Thymus (tissue), 11 donors: ENCODE data around the gene PDZRN4. TPM values are rescaled to one million over a fixed set of nuclear protein-coding genes. Genes with fewer than 3 reads are reported as not detected.
"Not testable (repeated sequence)": the region's sequence is repeated elsewhere in the genome, so short reads cannot be mapped to it uniquely, and the experiment has no call there.

Experiments used
- DNase-seq, 9 donors: peaks; one replicate each; pipeline ENCODE4 v3.0.0-alpha.2; 2013; ENCODE audit warnings: low spot score in 9 of 9, low read depth in 6 of 9, missing footprints in 1 of 9
- H3K27ac ChIP-seq, 2 donors: one replicate each; pipeline ENCODE4 v1.5.1; 2013; ENCODE audit warnings: control low read depth in 1 of 2, low read depth in 1 of 2, low read length in 1 of 2, mild to moderate bottlenecking in 1 of 2, moderate library complexity in 1 of 2
- H3K27me3 ChIP-seq, 2 donors: one replicate each; pipeline ENCODE4 v1.5.1; 2013; ENCODE audit warnings: low read length in 1 of 2; ENCODE audit not compliant: control insufficient read depth in 2 of 2, insufficient read depth in 1 of 2
- H3K36me3 ChIP-seq, 2 donors: one replicate each; pipeline ENCODE4 v1.5.1; 2013; ENCODE audit warnings: low read length in 1 of 2, mild to moderate bottlenecking in 1 of 2, moderate library complexity in 1 of 2; ENCODE audit not compliant: control insufficient read depth in 2 of 2, insufficient read depth in 2 of 2
- H3K4me1 ChIP-seq, 2 donors: one replicate each; pipeline ENCODE4 v1.5.1; 2013; ENCODE audit warnings: low read length in 2 of 2; ENCODE audit not compliant: control insufficient read depth in 2 of 2, insufficient read depth in 2 of 2
- H3K4me3 ChIP-seq, 2 donors: one replicate each; pipeline ENCODE4 v1.5.1; 2013; ENCODE audit warnings: low read length in 2 of 2, control low read depth in 1 of 2, mild to moderate bottlenecking in 1 of 2
- H3K9me3 ChIP-seq, 2 donors: one replicate each; pipeline ENCODE4 v1.5.1; 2013; ENCODE audit warnings: low read length in 1 of 2, mild to moderate bottlenecking in 1 of 2; ENCODE audit not compliant: control insufficient read depth in 2 of 2, insufficient read depth in 1 of 2
- WGBS: extraction: QIAGEN DNeasy Blood & Tissue Kit; methylation state at CpG from one replicate; pipeline ENCODE4 v1.1.7; 2013; 5-methylcytosine and 5-hydroxymethylcytosine counted together
- polyA plus RNA-seq: library from polyadenylated mRNA; stranded (reverse); fragments of 200-250 nt; gene quantifications from one replicate; pipeline ENCODE4 v1.2.3, GENCODE V29; 2013
- total RNA-seq: library from RNA; stranded (reverse); fragments of 120-200 nt; gene quantifications from one replicate; pipeline ENCODE4 v1.2.4, GENCODE V29; 2013
- donor health status: healthy.

PDZRN4 gene
- total and polyA plus RNA-seq, 2 donors, result 0.14 to 0.48 TPM

DNA sequence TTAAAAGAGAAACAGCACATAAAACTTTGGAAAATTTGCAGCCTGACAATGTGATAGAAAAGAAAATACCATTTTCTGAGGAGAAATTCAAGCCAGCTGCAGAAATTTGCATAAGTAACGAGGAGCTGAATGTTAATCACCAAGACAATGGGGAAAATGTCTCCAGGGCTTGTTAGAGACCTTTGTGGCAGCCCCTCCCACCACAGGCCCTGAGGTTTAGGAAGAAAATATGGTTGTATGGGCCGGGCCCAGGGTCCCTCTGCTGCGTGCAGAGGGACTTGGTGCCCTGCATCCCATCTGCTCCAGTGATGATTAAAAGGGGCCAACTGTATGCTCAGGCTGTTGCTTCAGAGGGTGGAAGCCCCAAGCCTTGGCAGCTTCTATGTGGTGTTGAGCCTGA lies 427.1 kb downstream of the PDZRN4 start:
- 77% methylated on average over 3 of the region's 3 CpGs for WGBS
- H3K4me1 ChIP-seq, H3K36me3 ChIP-seq, H3K27ac ChIP-seq, H3K9me3 ChIP-seq, H3K27me3 ChIP-seq, DNase-seq, H3K4me3 ChIP-seq: not testable (repeated sequence)

- no peaks in the 10 kb centered on the region for H3K4me1 ChIP-seq
- no peak overlapping the region for H3K4me3 ChIP-seq
- no peaks in the 10 kb centered on the region for H3K9me3 ChIP-seq
- no peak for DNase-seq
- H3K27ac ChIP-seq, result no peak overlapping the region
- H3K36me3 ChIP-seq, result no peaks in the 10 kb centered on the region
- H3K27me3 ChIP-seq, result no peaks in the 10 kb centered on the region
Observed at GRCh38 chr12:41619705-41620104, 431.6 kb downstream of the PDZRN4 start.

DNA sequence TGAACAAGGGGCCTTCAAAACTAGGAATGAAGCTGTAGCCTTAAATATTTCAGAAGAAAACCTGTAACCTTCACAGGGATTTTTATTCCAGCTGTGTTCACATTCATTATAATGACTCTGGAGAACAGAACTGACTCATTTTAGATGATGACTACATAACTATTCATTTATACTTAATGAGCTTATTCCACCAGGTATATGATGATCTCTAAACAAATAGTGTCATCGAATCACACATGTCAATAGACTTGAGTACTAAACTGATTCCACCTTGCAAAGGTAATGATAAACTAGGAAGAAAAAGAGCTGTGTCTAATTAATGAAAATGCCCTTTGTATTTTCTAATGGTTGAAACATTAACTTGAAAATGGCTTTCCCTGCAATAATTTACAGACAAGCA lies 433.2 kb downstream of the PDZRN4 start:
- no peak for DNase-seq
- no peaks in the 10 kb centered on the region for H3K27me3 ChIP-seq
- H3K27ac ChIP-seq, result no peak overlapping the region
- no peaks in the 10 kb centered on the region for H3K9me3 ChIP-seq
- WGBS, result 96% methylated on average over 1 of the region's 1 CpG
- no peak overlapping the region for H3K4me3 ChIP-seq
- H3K4me1 ChIP-seq, result no peaks in the 10 kb centered on the region
- H3K36me3 ChIP-seq, result no peaks in the 10 kb centered on the region
